NK-92 treated with Interleukin-12 subunit alpha and Interleukin-12 subunit beta, amount 100 ng/mL, for 24 hours (cell line): Measurements from ENCODE around the gene TMEM154.

Source experiments
- DNase-seq: peaks from one replicate; lab custom pipeline; 2025; lab: John Stamatoyannopoulos, UW

Gene TMEM154

GRCh38 chr4:152590179-152591031 is 89.4 kb downstream of the TMEM154 start:
- DNase-seq: no peak

GRCh38 chr4:152588869-152589268 is 90.9 kb downstream of the TMEM154 start:
- no peak for DNase-seq

GRCh38 chr4:152587127-152587526 is 92.7 kb downstream of the TMEM154 start:
- DNase-seq: no peak

GRCh38 chr4:152586668-152587067 is 93.1 kb downstream of the TMEM154 start:
- DNase-seq: no peak

- no peak for DNase-seq
These were observed 94.8 kb downstream of the TMEM154 start for GRCh38 chr4:152585023-152585441.

- no peak for DNase-seq
These were observed 98.1 kb downstream of the TMEM154 start for GRCh38 chr4:152581536-152582160.

GRCh38 chr4:152579916-152580315 is 99.9 kb downstream of the TMEM154 start:
- DNase-seq: no peak

GRCh38 chr4:152579107-152579764 is 100.6 kb downstream of the TMEM154 start:
- no peak for DNase-seq

GRCh38 chr4:152578670-152579069 is 101.1 kb downstream of the TMEM154 start:
- no peak for DNase-seq

GRCh38 chr4:152577708-152578396 is 101.9 kb downstream of the TMEM154 start:
- DNase-seq: no peak

GRCh38 chr4:152575533-152575932 is 104.3 kb downstream of the TMEM154 start:
- no peak for DNase-seq

GRCh38 chr4:152573861-152574260 is 105.9 kb downstream of the TMEM154 start:
- DNase-seq: no peak

- DNase-seq: no peak
These were observed 107.2 kb downstream of the TMEM154 start for GRCh38 chr4:152572417-152573086.

- no peak for DNase-seq
These were observed 108.0 kb downstream of the TMEM154 start for GRCh38 chr4:152571770-152572169.

GRCh38 chr4:152571296-152571695 is 108.5 kb downstream of the TMEM154 start:
- DNase-seq: no peak
